Hepatocyte (in vitro differentiated cells): ENCODE results near the gene BRCA1. TPM values are rescaled to one million over a fixed set of nuclear protein-coding genes. Genes with fewer than 3 reads are reported as not detected.
A peak's percentile ranks its signal among the peaks of the same experiment; 100 is the strongest.

ENCODE experiments used
- DNase-seq: peaks from one replicate; pipeline ENCODE4 v3.0.0-alpha.2; 2016; ENCODE audit warnings: low spot score
- H2AFZ ChIP-seq: fragments of 200-600 bp; sonication (generic); 2 replicates; pipeline ENCODE4 v1.6.0; 2016; ENCODE audit warnings: antibody characterized with exemption, mild to moderate bottlenecking
- H3K27ac ChIP-seq: fragments of 200-600 bp; sonication (generic); 2 replicates; pipeline ENCODE4 v1.5.1; 2016; ENCODE audit warnings: mild to moderate bottlenecking
- H3K27me3 ChIP-seq: fragments of 200-600 bp; sonication (generic); 2 replicates; pipeline ENCODE4 v1.6.1; 2016
- H3K36me3 ChIP-seq: fragments of 200-600 bp; sonication (generic); replicated peaks from 2 replicates; pipeline ENCODE4 v1.5.1; 2016; ENCODE audit warnings: low read depth; ENCODE audit not compliant: insufficient read depth
- H3K4me1 ChIP-seq: fragments of 200-600 bp; sonication (generic); 2 replicates; pipeline ENCODE4 v1.5.1; 2016; ENCODE audit warnings: mild to moderate bottlenecking, moderate library complexity; ENCODE audit not compliant: insufficient read depth
- H3K4me2 ChIP-seq: fragments of 200-600 bp; sonication (generic); 2 replicates; pipeline ENCODE4 v1.6.0; 2016
- H3K4me3 ChIP-seq: fragments of 200-600 bp; sonication (generic); 2 replicates; pipeline ENCODE4 v1.5.1; 2016; ENCODE audit warnings: mild to moderate bottlenecking
- H3K79me2 ChIP-seq: fragments of 200-600 bp; sonication (generic); 2 replicates; pipeline ENCODE4 v1.6.0; 2017; ENCODE audit warnings: mild to moderate bottlenecking
- H3K9me2 ChIP-seq: fragments of 200-600 bp; sonication (generic); replicated peaks from 2 replicates; pipeline ENCODE4 v1.6.0; 2017; ENCODE audit warnings: mild to moderate bottlenecking; ENCODE audit not compliant: insufficient read depth
- H3K9me3 ChIP-seq: fragments of 200-600 bp; sonication (generic); 2 replicates; pipeline ENCODE4 v1.5.1; 2016; ENCODE audit warnings: low read depth, mild to moderate bottlenecking
- H4K20me1 ChIP-seq: fragments of 200-600 bp; sonication (generic); 2 replicates; pipeline ENCODE4 v1.6.0; 2016; ENCODE audit warnings: mild to moderate bottlenecking; ENCODE audit not compliant: insufficient read depth, poor library complexity, severe bottlenecking
- CTCF ChIP-seq: fragments of 200-600 bp; sonication (generic); IDR thresholded peaks from 2 replicates; pipeline ENCODE4 v1.5.1; 2016; ENCODE audit warnings: antibody characterized with exemption, mild to moderate bottlenecking; ENCODE audit not compliant: poor library complexity
- EZH2 ChIP-seq: fragments of 200-600 bp; sonication (generic); IDR thresholded peaks from 2 replicates; pipeline ENCODE4 v1.6.1; 2016; ENCODE audit warnings: antibody characterized with exemption, mild to moderate bottlenecking, borderline replicate concordance
- EZH2phosphoT487 ChIP-seq: fragments of 200-600 bp; sonication (generic); IDR thresholded peaks from one replicate; pipeline ENCODE4 v1.6.1; 2018; ENCODE audit warnings: antibody characterized with exemption, mild to moderate bottlenecking, low read depth, moderate library complexity; ENCODE audit not compliant: unreplicated experiment, severe bottlenecking
- WGBS: methylation state at CpG from one replicate; pipeline ENCODE4 v1.1.6; 2016; ENCODE audit warnings: low lambda C conversion rate; ENCODE audit errors: missing lambda C conversion rate; 5-methylcytosine and 5-hydroxymethylcytosine counted together
- polyA plus RNA-seq: library from polyadenylated mRNA; unstranded; fragments of >200 nt; fragmentation: Nextera tagmentation; extraction: Ambion mirVana; gene quantifications from 2 replicates; pipeline ENCODE4 v1.2.1, GENCODE V29; 2016
- total RNA-seq: library from RNA; depleted of rRNA; stranded (reverse); fragments of >200 nt; gene quantifications from 2 replicates; pipeline ENCODE4 v1.2.3, GENCODE V29; 2014

Gene BRCA1
- total and polyA plus RNA-seq, 2 experiments from 2014 or later = 7.0 to 8.0 TPM

DNA sequence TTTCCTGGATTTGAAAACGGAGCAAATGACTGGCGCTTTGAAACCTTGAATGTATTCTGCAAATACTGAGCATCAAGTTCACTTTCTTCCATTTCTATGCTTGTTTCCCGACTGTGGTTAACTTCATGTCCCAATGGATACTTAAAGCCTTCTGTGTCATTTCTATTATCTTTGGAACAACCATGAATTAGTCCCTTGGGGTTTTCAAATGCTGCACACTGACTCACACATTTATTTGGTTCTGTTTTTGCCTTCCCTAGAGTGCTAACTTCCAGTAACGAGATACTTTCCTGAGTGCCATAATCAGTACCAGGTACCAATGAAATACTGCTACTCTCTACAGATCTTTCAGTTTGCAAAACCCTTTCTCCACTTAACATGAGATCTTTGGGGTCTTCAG is 32.3 kb downstream of the BRCA1 start:
- peak overlapping the region; percentile 31 for H3K4me2 ChIP-seq
- no peaks in the 10 kb centered on the region for H4K20me1 ChIP-seq
- WGBS = 79% methylated on average over 4 of the region's 4 CpGs
- no peaks in the 10 kb centered on the region for H3K4me1 ChIP-seq
- TF ChIP-seq EZH2 = no peak
- TF ChIP-seq EZH2phosphoT487 = no peak
- TF ChIP-seq CTCF = no peak
- H3K4me3 ChIP-seq = no peak overlapping the region
- no peaks in the 10 kb centered on the region for H3K27me3 ChIP-seq
- no peak for DNase-seq
- H3K9me2 ChIP-seq = no peaks in the 10 kb centered on the region
- no peaks in the 10 kb centered on the region for H3K36me3 ChIP-seq
- no peaks in the 10 kb centered on the region for H3K9me3 ChIP-seq
- H3K27ac ChIP-seq = no peak overlapping the region
- H3K79me2 ChIP-seq = no peaks in the 10 kb centered on the region
- H2AFZ ChIP-seq = no peak overlapping the region

DNA sequence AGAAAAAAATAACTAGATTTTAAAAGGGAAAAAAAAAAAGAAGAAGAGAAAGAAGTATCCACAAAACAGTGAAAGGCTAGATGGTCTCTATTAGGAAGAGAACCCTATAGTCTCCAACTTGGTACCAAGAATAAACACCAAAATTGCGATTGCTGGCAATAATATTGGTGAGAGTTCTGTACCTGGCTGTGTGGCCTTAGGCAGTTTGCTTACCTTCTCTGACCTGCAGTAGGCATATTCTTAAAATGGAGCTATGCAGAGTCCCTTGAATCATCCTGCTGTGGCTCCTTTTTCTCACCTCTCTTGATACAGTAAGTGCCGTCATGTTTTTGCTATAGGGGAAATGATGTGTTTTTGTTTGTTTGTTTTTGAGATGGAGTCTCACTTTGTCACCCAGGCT is 35.1 kb downstream of the BRCA1 start:
- no peaks in the 10 kb centered on the region for H3K9me2 ChIP-seq
- no peaks in the 10 kb centered on the region for H3K4me1 ChIP-seq
- no peak overlapping the region for H3K4me2 ChIP-seq
- H3K36me3 ChIP-seq = no peaks in the 10 kb centered on the region
- H3K27ac ChIP-seq = no peak overlapping the region
- H3K9me3 ChIP-seq = no peaks in the 10 kb centered on the region
- DNase-seq = no peak
- no peaks in the 10 kb centered on the region for H4K20me1 ChIP-seq
- no peaks in the 10 kb centered on the region for H3K79me2 ChIP-seq
- H3K4me3 ChIP-seq = no peak overlapping the region
- H2AFZ ChIP-seq = no peak overlapping the region
- WGBS = 97% methylated on average over 2 of the region's 2 CpGs
- TF ChIP-seq EZH2 (no peak), CTCF (no peak), EZH2phosphoT487 (no peak)
- H3K27me3 ChIP-seq = no peaks in the 10 kb centered on the region

GRCh38 chr17:43085474-43085873 is 39.7 kb downstream of the BRCA1 start:
- TF ChIP-seq CTCF (peak; percentile 6), EZH2 (no peak), EZH2phosphoT487 (no peak)
- 55% methylated on average over 2 of the region's 2 CpGs for WGBS
- Histone ChIP-seq H3K36me3 (no peaks in the 10 kb centered on the region), H3K79me2 (no peaks in the 10 kb centered on the region), H2AFZ (no peak overlapping the region), H3K9me2 (no peaks in the 10 kb centered on the region), H4K20me1 (no peaks in the 10 kb centered on the region), H3K27ac (peak overlapping the region; percentile 68), H3K9me3 (no peaks in the 10 kb centered on the region), H3K27me3 (no peaks in the 10 kb centered on the region), H3K4me1 (no peaks in the 10 kb centered on the region), H3K4me2 (no peak overlapping the region), H3K4me3 (no peak overlapping the region)
- DNase-seq = peak; percentile 46
